Hepatocyte (in vitro differentiated cells): ENCODE measurements around the gene EBI3. TPM values are rescaled to one million over a fixed set of nuclear protein-coding genes. Genes with fewer than 3 reads are reported as not detected.
A peak's percentile ranks its signal among the peaks of the same experiment; 100 is the strongest.

Experiments
- DNase-seq: peaks from one replicate; pipeline ENCODE4 v3.0.0-alpha.2; 2016; ENCODE audit warnings: low spot score
- H2AFZ ChIP-seq: fragments of 200-600 bp; sonication (generic); 2 replicates; pipeline ENCODE4 v1.6.0; 2016; ENCODE audit warnings: antibody characterized with exemption, mild to moderate bottlenecking
- H3K27ac ChIP-seq: fragments of 200-600 bp; sonication (generic); 2 replicates; pipeline ENCODE4 v1.5.1; 2016; ENCODE audit warnings: mild to moderate bottlenecking
- H3K27me3 ChIP-seq: fragments of 200-600 bp; sonication (generic); 2 replicates; pipeline ENCODE4 v1.6.1; 2016
- H3K36me3 ChIP-seq: fragments of 200-600 bp; sonication (generic); replicated peaks from 2 replicates; pipeline ENCODE4 v1.5.1; 2016; ENCODE audit warnings: low read depth; ENCODE audit not compliant: insufficient read depth
- H3K4me1 ChIP-seq: fragments of 200-600 bp; sonication (generic); 2 replicates; pipeline ENCODE4 v1.5.1; 2016; ENCODE audit warnings: mild to moderate bottlenecking, moderate library complexity; ENCODE audit not compliant: insufficient read depth
- H3K4me2 ChIP-seq: fragments of 200-600 bp; sonication (generic); 2 replicates; pipeline ENCODE4 v1.6.0; 2016
- H3K4me3 ChIP-seq: fragments of 200-600 bp; sonication (generic); 2 replicates; pipeline ENCODE4 v1.5.1; 2016; ENCODE audit warnings: mild to moderate bottlenecking
- H3K79me2 ChIP-seq: fragments of 200-600 bp; sonication (generic); 2 replicates; pipeline ENCODE4 v1.6.0; 2017; ENCODE audit warnings: mild to moderate bottlenecking
- H3K9me2 ChIP-seq: fragments of 200-600 bp; sonication (generic); replicated peaks from 2 replicates; pipeline ENCODE4 v1.6.0; 2017; ENCODE audit warnings: mild to moderate bottlenecking; ENCODE audit not compliant: insufficient read depth
- H3K9me3 ChIP-seq: fragments of 200-600 bp; sonication (generic); 2 replicates; pipeline ENCODE4 v1.5.1; 2016; ENCODE audit warnings: low read depth, mild to moderate bottlenecking
- H4K20me1 ChIP-seq: fragments of 200-600 bp; sonication (generic); 2 replicates; pipeline ENCODE4 v1.6.0; 2016; ENCODE audit warnings: mild to moderate bottlenecking; ENCODE audit not compliant: insufficient read depth, poor library complexity, severe bottlenecking
- EZH2 ChIP-seq: fragments of 200-600 bp; sonication (generic); IDR thresholded peaks from 2 replicates; pipeline ENCODE4 v1.6.1; 2016; ENCODE audit warnings: antibody characterized with exemption, mild to moderate bottlenecking, borderline replicate concordance
- EZH2phosphoT487 ChIP-seq: fragments of 200-600 bp; sonication (generic); IDR thresholded peaks from one replicate; pipeline ENCODE4 v1.6.1; 2018; ENCODE audit warnings: antibody characterized with exemption, mild to moderate bottlenecking, low read depth, moderate library complexity; ENCODE audit not compliant: unreplicated experiment, severe bottlenecking
- WGBS: methylation state at CpG from one replicate; pipeline ENCODE4 v1.1.6; 2016; ENCODE audit warnings: low lambda C conversion rate; ENCODE audit errors: missing lambda C conversion rate; 5-methylcytosine and 5-hydroxymethylcytosine counted together
- polyA plus RNA-seq: library from polyadenylated mRNA; unstranded; fragments of >200 nt; fragmentation: Nextera tagmentation; extraction: Ambion mirVana; gene quantifications from 2 replicates; pipeline ENCODE4 v1.2.1, GENCODE V29; 2016
- total RNA-seq: library from RNA; depleted of rRNA; stranded (reverse); fragments of >200 nt; gene quantifications from 2 replicates; pipeline ENCODE4 v1.2.3, GENCODE V29; 2014
- TF ChIP-seq, protein P1 (sequence below): fragments of 200-600 bp; sonication (generic); IDR thresholded peaks from 2 replicates; pipeline ENCODE4 v1.5.1; 2016; ENCODE audit warnings: antibody characterized with exemption, mild to moderate bottlenecking; ENCODE audit not compliant: poor library complexity

Gene EBI3
- total and polyA plus RNA-seq, 2 experiments from 2014 or later = 3.0 to 7.6 TPM

DNA sequence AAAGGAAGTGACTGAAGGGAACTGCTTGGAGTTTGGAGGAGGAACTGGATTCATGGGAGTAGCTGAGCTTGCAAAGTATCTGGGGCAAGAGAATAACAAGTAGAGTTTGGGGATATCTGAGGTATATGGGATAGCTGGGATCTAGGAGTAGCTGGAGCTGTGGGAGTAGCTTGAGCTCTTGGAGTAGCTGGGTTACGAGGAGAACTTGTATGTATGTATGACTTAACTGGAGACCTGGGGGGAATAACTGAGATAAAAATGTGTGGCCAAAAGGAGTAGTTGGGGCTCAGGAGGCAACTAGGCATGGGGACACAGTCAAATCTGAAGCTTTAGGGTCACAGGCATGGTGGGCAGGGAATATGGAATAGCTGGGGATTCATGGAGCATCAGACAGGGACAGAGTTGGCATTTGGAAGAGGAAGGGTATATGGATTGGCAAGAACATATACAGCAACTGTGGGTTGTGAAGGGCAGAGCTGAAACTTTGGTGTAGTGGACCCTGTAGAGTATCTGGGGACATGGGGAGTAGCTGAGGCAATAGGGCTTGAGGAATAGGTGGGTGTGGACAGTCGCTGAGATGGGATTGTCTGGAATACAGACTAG lies 28.3 kb upstream of the EBI3 start:
- Histone ChIP-seq H3K4me2 (no peak overlapping the region), H3K9me3 (no peaks in the 10 kb centered on the region), H4K20me1 (no peaks in the 10 kb centered on the region), H3K36me3 (no peaks in the 10 kb centered on the region), H3K4me3 (no peak overlapping the region), H2AFZ (no peak overlapping the region), H3K27ac (no peak overlapping the region), H3K4me1 (peaks cover 4% of the 10 kb centered on the region), H3K9me2 (no peaks in the 10 kb centered on the region), H3K79me2 (no peaks in the 10 kb centered on the region), H3K27me3 (peaks cover 51% of the 10 kb centered on the region)
- DNase-seq = no peak
- WGBS = 92% methylated on average over 2 of the region's 2 CpGs
- TF ChIP-seq EZH2phosphoT487 (no peak), EZH2 (no peak)
- TF ChIP-seq, protein P1, sequence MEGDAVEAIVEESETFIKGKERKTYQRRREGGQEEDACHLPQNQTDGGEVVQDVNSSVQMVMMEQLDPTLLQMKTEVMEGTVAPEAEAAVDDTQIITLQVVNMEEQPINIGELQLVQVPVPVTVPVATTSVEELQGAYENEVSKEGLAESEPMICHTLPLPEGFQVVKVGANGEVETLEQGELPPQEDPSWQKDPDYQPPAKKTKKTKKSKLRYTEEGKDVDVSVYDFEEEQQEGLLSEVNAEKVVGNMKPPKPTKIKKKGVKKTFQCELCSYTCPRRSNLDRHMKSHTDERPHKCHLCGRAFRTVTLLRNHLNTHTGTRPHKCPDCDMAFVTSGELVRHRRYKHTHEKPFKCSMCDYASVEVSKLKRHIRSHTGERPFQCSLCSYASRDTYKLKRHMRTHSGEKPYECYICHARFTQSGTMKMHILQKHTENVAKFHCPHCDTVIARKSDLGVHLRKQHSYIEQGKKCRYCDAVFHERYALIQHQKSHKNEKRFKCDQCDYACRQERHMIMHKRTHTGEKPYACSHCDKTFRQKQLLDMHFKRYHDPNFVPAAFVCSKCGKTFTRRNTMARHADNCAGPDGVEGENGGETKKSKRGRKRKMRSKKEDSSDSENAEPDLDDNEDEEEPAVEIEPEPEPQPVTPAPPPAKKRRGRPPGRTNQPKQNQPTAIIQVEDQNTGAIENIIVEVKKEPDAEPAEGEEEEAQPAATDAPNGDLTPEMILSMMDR = no peak

DNA sequence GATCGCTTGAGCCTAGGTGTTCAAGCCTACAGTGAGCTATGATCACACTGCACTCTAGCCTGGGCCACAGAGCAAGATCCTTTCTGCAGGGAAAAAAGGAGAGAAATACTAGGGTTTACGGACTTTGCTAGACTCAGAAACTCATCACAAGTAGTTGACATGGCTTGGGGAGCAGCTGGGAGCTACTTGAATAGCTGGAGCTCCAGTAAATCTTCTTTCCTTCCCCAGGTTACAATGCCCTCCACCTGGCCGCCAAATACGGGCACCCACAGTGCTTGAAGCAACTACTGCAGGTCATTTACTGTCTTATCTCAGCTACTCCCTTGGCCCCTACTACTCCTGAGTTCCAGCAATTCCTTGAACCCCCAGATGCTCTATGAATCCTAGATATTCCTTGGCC lies 27.5 kb upstream of the EBI3 start:
- Histone ChIP-seq H3K79me2 (no peaks in the 10 kb centered on the region), H3K4me1 (peaks cover 4% of the 10 kb centered on the region), H4K20me1 (no peaks in the 10 kb centered on the region), H3K9me2 (no peaks in the 10 kb centered on the region), H2AFZ (no peak overlapping the region), H3K4me3 (no peak overlapping the region), H3K4me2 (no peak overlapping the region), H3K36me3 (no peaks in the 10 kb centered on the region), H3K27ac (no peak overlapping the region), H3K9me3 (no peaks in the 10 kb centered on the region), H3K27me3 (peaks cover 48% of the 10 kb centered on the region)
- 93% methylated on average over 4 of the region's 4 CpGs for WGBS
- TF ChIP-seq, protein P1 = no peak
- TF ChIP-seq EZH2phosphoT487 (no peak), EZH2 (no peak)
- no peak for DNase-seq

DNA sequence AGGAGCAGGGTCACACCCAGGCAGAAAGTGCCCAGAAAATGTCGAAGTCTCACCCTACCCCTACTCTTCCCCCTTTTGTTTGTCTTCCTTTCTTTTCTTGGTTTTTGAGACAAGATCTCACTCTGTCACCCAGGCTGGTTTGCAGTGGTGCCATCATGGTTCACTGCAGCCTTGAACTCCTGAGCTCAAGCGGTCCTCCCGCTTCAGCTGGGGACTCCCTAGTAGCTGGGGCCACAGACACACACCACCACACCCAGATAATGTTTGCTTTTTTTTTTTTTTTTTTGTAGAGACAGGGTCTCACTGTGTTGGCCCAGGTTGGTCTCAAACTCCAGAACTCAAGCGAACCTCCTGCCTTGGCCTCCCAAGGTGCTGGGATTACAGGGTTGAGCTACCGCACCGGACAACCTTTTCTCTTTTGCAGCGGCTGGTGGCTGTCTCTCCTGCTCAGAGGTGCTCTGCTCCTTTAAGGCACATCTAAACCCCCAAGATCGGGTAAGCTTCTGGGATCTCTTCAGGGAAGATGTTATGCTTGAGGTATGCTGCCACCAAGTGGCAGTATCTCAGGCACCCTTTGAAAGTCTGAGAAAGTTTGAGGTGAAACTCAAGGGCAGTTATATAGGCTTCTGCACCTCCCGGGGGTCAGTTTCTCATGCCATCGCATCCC lies 22.4 kb upstream of the EBI3 start:
- Histone ChIP-seq H3K9me3 (no peaks in the 10 kb centered on the region), H3K36me3 (no peaks in the 10 kb centered on the region), H3K4me1 (no peaks in the 10 kb centered on the region), H3K4me2 (no peak overlapping the region), H3K27ac (no peak overlapping the region), H3K27me3 (peaks cover under 1% of the 10 kb centered on the region), H3K4me3 (no peak overlapping the region), H2AFZ (no peak overlapping the region), H3K9me2 (no peaks in the 10 kb centered on the region), H4K20me1 (no peaks in the 10 kb centered on the region), H3K79me2 (no peaks in the 10 kb centered on the region)
- DNase-seq = no peak
- TF ChIP-seq EZH2phosphoT487 (no peak), EZH2 (no peak)
- TF ChIP-seq, protein P1 = peak; percentile 26
- 80% methylated on average over 10 of the region's 10 CpGs for WGBS
